ENCODE data around the gene LMTK3.

The LMTK3 gene

DNA sequence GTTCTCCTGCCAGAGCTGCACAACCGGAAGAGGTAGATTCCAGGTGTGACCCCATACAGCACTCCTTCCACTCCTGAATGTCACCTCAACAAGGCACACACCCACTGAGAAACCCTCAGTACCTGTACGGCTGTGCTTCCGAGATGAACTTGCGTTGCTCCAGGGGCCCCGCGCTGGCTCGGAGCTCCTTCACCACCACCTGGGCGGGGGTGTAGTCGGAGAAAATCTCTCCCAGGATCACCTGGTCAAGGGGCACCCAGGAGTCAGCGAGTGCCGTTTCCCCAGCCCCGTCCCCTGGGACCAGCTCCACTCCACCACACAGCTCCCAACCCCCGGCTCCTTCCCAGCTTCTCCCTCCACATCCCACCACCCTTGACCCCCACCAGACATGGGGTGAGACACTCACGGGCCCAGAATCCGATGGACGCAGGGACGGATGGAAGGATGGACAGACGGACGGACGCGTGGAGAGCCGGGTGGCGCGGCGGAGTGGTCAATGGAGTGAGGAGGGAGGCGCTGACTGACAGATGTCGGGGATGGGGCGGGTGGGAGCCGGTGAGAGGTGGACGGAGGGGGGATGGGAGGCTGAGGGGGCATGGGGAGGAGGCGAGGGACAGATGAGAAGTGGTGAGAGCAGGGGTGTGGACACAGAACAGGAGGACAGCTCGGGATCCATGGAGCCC lies 2.8 kb downstream of the LMTK3 start:
- ChIA-PET CTCF (interaction anchor here (1.0 to 8.3 kb wide), 3 partner anchors 18 to 99 kb away, joined by 3 to 133 read pairs (median 8); no protein-coding TSS in a partner anchor), POLR2A (interaction anchor here (0.5 kb wide), 1 partner anchor 105 kb away, joined by 4 read pairs; no protein-coding TSS in a partner anchor)
- TF ChIP-seq, protein P1, sequence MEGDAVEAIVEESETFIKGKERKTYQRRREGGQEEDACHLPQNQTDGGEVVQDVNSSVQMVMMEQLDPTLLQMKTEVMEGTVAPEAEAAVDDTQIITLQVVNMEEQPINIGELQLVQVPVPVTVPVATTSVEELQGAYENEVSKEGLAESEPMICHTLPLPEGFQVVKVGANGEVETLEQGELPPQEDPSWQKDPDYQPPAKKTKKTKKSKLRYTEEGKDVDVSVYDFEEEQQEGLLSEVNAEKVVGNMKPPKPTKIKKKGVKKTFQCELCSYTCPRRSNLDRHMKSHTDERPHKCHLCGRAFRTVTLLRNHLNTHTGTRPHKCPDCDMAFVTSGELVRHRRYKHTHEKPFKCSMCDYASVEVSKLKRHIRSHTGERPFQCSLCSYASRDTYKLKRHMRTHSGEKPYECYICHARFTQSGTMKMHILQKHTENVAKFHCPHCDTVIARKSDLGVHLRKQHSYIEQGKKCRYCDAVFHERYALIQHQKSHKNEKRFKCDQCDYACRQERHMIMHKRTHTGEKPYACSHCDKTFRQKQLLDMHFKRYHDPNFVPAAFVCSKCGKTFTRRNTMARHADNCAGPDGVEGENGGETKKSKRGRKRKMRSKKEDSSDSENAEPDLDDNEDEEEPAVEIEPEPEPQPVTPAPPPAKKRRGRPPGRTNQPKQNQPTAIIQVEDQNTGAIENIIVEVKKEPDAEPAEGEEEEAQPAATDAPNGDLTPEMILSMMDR (IDR thresholded peaks at IDR 0.05; ENCODE audit: control extremely low read depth, extremely low read depth, low read depth, missing control alignments) = no peak
- no peak for DNase-seq (ENCODE audit: extremely low spot score)

DNA sequence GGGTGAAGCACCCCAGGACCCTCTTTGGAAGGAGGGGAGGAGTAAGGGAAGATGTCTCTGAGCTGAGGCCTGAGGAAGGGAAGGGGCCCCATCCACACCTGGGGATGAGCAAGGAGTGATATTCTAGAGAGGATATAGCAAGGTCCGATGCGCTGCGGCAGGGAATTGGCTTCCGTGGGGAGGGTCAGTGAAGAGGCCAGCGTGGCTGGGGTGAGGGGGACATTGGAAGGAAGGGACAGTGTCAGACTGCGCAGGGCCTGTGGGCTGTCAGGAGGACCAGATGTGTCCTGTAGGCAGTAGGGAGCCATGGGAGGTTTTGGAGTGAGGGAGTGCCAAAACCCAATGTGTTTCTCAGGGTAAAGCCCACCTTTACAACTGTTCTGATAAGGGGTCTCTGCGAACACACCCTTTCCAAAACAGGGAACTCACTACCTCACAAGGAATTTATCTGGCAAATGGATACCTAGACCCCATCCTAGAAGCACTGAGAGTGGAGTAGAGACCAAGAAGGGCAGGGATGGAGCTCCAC lies 3.7 kb downstream of the LMTK3 start:
- ChIA-PET POLR2A (no interaction called here), CTCF (interaction anchor here (1.0 to 8.3 kb wide), 9 partner anchors 11 to 100 kb away, joined by 3 to 133 read pairs (median 5); no protein-coding TSS in a partner anchor)
- TF ChIP-seq, protein P1 (IDR thresholded peaks at IDR 0.05; ENCODE audit: control extremely low read depth, extremely low read depth, low read depth, missing control alignments) = no peak
- no peak for DNase-seq (ENCODE audit: extremely low spot score)

DNA sequence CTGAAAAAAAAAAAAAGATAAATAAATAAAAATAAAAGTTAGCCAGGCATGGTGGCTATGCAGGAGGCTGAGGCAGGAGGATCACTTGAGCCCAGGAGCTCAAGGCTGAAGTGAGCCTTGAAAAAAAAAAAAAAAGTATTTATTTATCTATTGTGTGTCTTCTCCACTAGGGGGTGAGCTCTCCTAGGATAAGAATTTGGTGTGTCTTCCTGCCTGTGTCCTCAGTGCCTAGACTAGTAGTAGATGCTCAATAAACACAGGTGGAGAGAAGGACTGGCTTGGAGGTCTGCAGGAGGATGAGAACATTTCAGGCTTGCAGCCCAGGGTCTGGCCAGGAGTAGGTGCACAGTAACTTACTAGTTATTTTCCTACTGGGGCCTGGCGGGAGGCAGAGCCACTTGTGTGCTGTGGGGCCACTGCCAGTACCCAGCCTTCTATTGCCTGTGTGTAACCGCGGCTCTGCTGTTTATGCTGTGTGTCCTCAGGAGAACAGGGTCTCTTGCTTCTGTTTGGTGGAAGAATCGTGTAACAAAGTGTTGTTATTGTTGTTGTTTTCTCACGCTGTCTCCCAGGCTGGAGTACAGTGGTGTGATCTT lies 5.4 kb downstream of the LMTK3 start:
- CTCF ChIA-PET = interaction anchor here (0.7 to 8.3 kb wide), 11 partner anchors 10 to 193 kb away, joined by 3 to 133 read pairs (median 5); no protein-coding TSS in a partner anchor
- TF ChIP-seq, protein P1 (IDR thresholded peaks at IDR 0.05; ENCODE audit: control extremely low read depth, extremely low read depth, low read depth, missing control alignments) = peak; percentile 27
- DNase-seq (ENCODE audit: extremely low spot score) = peak; percentile 58
- POLR2A ChIA-PET = interaction anchor here (0.6 kb wide), 1 partner anchor 149 kb away, joined by 8 read pairs; no protein-coding TSS in a partner anchor

DNA sequence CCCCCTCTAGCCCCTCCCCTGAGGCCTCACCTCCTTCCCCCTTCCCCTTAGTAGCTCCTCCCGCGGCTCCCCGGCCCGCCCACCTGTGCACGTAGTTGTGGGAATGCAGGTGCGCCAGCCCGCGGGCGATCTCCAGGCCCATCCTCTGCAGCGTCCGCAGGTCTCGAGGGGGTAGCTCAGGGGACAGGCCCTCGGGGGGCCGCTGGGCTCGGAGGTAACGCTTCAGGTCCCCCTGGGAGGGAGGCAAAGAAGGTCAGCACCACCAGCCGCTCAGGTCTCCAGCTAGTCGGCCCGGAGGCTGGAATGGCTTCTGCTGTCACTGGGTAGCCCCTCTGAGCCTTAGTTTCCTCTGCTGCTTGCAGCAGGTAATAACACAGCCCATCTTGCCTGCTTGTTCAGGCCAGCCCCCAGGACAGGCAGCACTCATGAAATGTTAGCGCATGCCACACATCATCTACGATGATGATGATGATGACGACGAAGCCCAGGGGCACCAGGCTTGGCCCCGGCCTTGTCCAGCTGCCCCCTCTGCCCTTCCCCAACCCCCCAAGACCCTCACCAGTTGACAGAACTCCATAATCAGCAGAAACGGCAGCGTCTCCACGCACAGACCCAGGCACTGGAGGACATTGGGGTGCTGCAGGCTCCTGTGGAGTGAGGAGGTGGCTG lies 9.2 kb downstream of the LMTK3 start:
- TF ChIP-seq, protein P1 (IDR thresholded peaks at IDR 0.05; ENCODE audit: control extremely low read depth, extremely low read depth, low read depth, missing control alignments) = no peak
- ChIA-PET POLR2A (interaction anchor here (0.6 kb wide), 2 partner anchors 101 to 460 kb away, joined by 3 to 6 read pairs; no protein-coding TSS in a partner anchor), CTCF (interaction anchor here (0.7 to 8.3 kb wide), 5 partner anchors 9 to 188 kb away, joined by 3 to 133 read pairs (median 4); no protein-coding TSS in a partner anchor)
- DNase-seq (ENCODE audit: extremely low spot score) = no peak

DNA sequence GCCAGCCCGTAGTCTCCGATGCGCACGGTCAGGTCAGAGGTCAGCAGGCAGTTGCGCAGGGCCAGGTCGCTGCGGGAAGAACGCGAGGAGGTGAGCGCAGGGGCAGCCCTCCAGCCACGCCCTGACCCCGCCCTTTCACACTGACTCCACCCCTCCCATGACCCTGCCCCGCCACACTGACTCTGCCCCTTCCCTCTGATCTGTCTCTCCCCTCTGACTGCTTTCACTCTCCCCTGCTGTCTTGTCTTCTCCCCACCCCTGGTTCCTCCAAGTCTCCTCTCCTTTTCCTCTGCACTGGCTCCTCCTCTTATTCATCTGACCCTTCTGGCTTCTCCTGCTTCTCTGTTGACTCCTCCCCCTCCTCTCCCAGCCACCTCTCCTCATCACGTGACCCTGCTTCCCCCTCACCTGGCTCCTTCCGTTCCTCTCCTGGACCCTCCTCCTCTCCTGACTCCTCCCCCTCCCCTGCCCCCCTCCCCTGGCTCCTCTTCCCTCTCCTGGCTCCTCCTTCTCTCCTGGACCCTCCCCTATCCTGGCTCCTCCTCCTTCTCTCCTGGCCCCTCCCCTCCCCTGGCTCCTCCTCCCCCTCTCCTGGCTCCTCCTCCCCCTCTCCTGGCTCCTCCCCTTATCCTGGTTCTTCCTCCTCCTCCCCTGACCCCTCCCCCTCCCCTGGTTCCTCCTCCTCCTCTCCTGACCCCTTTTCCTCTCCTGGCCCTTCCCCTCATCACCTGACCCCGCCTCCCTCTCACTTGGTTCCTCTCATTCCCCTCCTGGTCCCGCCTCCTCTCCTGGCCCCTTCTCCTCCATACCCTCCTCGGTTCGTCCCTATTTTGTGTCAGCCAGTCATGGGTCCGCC lies 9.9 kb downstream of the LMTK3 start:
- CTCF ChIA-PET = interaction anchor here (0.7 to 8.3 kb wide), 5 partner anchors 9 to 107 kb away, joined by 4 to 133 read pairs (median 5); no protein-coding TSS in a partner anchor
- POLR2A ChIA-PET = interaction anchor here (0.6 kb wide), 2 partner anchors 100 to 461 kb away, joined by 3 to 6 read pairs; no protein-coding TSS in a partner anchor
- TF ChIP-seq, protein P1 (IDR thresholded peaks at IDR 0.05; ENCODE audit: control extremely low read depth, extremely low read depth, low read depth, missing control alignments) = no peak
- DNase-seq (ENCODE audit: extremely low spot score) = peak; percentile 82

All from GM10248 (cell line).